ENCODE data around the gene PELI2. TPM values are rescaled to one million over a fixed set of nuclear protein-coding genes. Genes with fewer than 3 reads are reported as not detected.

Gene PELI2
- total and polyA plus RNA-seq, 2 experiments from 2014 or later, result 8.0 to 24.5 TPM

GRCh38 chr14:56145965-56146364 is 27.8 kb downstream of the PELI2 start:
- Mint-ChIP-seq H3K27ac (no peak overlapping the region), H3K4me1 (peaks cover 49% of the 10 kb centered on the region), H3K4me3 (no peak overlapping the region), H3K36me3 (ENCODE audit: low read depth) (no peaks in the 10 kb centered on the region), H3K27me3 (ENCODE audit: insufficient read depth, low read depth, poor library complexity) (peaks cover 4% of the 10 kb centered on the region), H3K9me3 (no peaks in the 10 kb centered on the region)
- Histone ChIP-seq H4K20me1 (replicated peaks; ENCODE audit: insufficient read depth) (no peaks in the 10 kb centered on the region; the same call in 1 of the 2 replicates), H3F3A (replicated peaks; ENCODE audit: low read depth) (no peaks in the 10 kb centered on the region), H3K79me2 (replicated peaks; ENCODE audit: insufficient read depth) (peaks cover 92% of the 10 kb centered on the region), H3K27me3 (ENCODE audit: insufficient read depth) (no peaks in the 10 kb centered on the region), H3K9me2 (ENCODE audit: insufficient read depth) (no peaks in the 10 kb centered on the region), H2AFZ (no peak overlapping the region), H3K4me2 (no peak overlapping the region), H3K4me1 (ENCODE audit: insufficient read depth) (peaks cover 25% of the 10 kb centered on the region), H3K4me3 (no peak overlapping the region), H3K27ac (ENCODE audit: low read depth) (no peak overlapping the region), H3K36me3 (ENCODE audit: insufficient read depth) (no peaks in the 10 kb centered on the region)
- TF ChIP-seq ZNF114 (CRISPR knock-in tag; IDR thresholded peaks at IDR 0.05) (no peak), ZNF331 (CRISPR knock-in tag; IDR thresholded peaks at IDR 0.05; ENCODE audit: low read depth) (no peak), EZH2phosphoT487 (IDR thresholded peaks at IDR 0.05; ENCODE audit: unreplicated experiment) (no peak), POLR2AphosphoS5 (IDR thresholded peaks at IDR 0.05; ENCODE audit: low read depth) (no peak), CTCF (conservative IDR thresholded peaks at IDR 0.05; ENCODE audit: low read depth in 2 of 2) (no peak), STAT1 (IDR thresholded peaks at IDR 0.05; ENCODE audit: unreplicated experiment) (no peak), EZH2 (IDR thresholded peaks at IDR 0.05; ENCODE audit: low read depth, unreplicated experiment) (no peak), JUNB (IDR thresholded peaks at IDR 0.05; ENCODE audit: unreplicated experiment) (no peak)
- DNase-seq (ENCODE audit: low spot score), result no peak
- ATAC-seq, result no peak

- no peak overlapping the region for H3K4me3 Mint-ChIP-seq
- Histone ChIP-seq H3K4me3 (no peak overlapping the region), H3K9me2 (ENCODE audit: insufficient read depth) (no peaks in the 10 kb centered on the region), H3K27me3 (ENCODE audit: insufficient read depth) (no peaks in the 10 kb centered on the region), H3K79me2 (replicated peaks; ENCODE audit: insufficient read depth) (peaks cover 92% of the 10 kb centered on the region), H2AFZ (no peak overlapping the region), H3K4me2 (no peak overlapping the region), H3K27ac (ENCODE audit: low read depth) (no peak overlapping the region), H3K4me1 (ENCODE audit: insufficient read depth) (peaks cover 25% of the 10 kb centered on the region), H3F3A (replicated peaks; ENCODE audit: low read depth) (no peaks in the 10 kb centered on the region), H3K36me3 (ENCODE audit: insufficient read depth) (no peaks in the 10 kb centered on the region), H4K20me1 (replicated peaks; ENCODE audit: insufficient read depth) (no peaks in the 10 kb centered on the region; the same call in 1 of the 2 replicates)
- peaks cover 45% of the 10 kb centered on the region for H3K4me1 Mint-ChIP-seq
- DNase-seq (ENCODE audit: low spot score) (no peak), ATAC-seq (no peak)
- no peaks in the 10 kb centered on the region for H3K36me3 Mint-ChIP-seq (ENCODE audit: low read depth)
- H3K27me3 Mint-ChIP-seq (ENCODE audit: insufficient read depth, low read depth, poor library complexity), result peaks cover 4% of the 10 kb centered on the region
- H3K9me3 Mint-ChIP-seq, result no peaks in the 10 kb centered on the region
- no peak overlapping the region for H3K27ac Mint-ChIP-seq
- TF ChIP-seq ZNF331 (CRISPR knock-in tag; IDR thresholded peaks at IDR 0.05; ENCODE audit: low read depth) (no peak), ETS1 (IDR thresholded peaks at IDR 0.05) (no peak), EZH2 (IDR thresholded peaks at IDR 0.05; ENCODE audit: low read depth, unreplicated experiment) (no peak), POLR2AphosphoS5 (IDR thresholded peaks at IDR 0.05; ENCODE audit: low read depth) (no peak), ZNF462 (CRISPR knock-in tag; IDR thresholded peaks at IDR 0.05) (no peak), ZNF114 (CRISPR knock-in tag; IDR thresholded peaks at IDR 0.05) (no peak), EZH2phosphoT487 (IDR thresholded peaks at IDR 0.05; ENCODE audit: unreplicated experiment) (no peak), CTCF (conservative IDR thresholded peaks at IDR 0.05; ENCODE audit: low read depth in 2 of 2) (no peak)
Observed at GRCh38 chr14:56147449-56147848, 29.2 kb downstream of the PELI2 start.

All from GM23338 (cell line).